ENCODE measurements around the gene NDUFS6.

DNA sequence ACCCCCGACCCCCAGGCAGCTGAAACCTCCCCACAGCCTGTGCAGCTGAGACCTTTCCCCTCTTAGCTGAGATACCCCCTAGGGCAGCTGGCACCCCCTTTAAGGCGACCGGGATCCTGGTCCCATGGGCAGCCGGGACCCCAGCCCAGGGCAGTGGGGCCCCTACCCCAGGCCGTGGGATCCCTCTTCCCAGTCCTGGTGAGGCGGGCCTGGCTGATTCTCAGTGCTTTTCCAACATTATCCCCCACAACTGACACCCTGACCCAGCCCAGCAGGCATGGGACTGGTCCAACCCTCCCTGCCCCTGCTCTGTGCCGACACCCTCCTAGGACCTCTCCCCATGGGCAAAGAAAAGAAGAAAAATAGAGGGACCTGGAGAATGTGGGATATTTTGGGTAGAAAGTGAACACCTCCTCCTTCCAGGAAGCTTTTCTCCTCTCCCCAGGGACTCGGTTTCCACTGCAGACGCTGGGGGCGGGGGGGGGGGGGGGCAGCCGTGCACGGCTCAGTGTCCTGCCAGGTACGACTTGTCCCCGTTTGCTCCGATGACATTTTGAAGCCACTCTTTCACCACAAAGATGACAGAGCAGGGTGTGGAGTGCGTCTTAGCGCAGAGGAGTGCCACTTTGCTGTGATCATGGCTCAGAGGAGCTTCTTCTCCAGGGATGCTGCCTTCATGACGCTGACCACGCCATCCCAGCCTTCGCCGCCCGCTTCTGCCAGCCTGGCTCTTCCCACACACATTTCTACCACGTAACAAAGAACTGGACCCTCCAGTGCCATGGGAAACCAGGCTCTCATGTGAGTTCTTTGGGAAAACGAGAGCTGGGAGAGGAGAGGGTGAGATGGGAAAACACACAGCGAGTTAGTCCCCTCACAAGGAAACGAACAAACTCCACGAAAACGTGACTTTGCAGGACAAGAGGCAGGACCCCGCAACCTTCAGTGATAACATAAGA, 49.1 kb upstream of the NDUFS6 start:
- TF ChIP-seq, protein P1, sequence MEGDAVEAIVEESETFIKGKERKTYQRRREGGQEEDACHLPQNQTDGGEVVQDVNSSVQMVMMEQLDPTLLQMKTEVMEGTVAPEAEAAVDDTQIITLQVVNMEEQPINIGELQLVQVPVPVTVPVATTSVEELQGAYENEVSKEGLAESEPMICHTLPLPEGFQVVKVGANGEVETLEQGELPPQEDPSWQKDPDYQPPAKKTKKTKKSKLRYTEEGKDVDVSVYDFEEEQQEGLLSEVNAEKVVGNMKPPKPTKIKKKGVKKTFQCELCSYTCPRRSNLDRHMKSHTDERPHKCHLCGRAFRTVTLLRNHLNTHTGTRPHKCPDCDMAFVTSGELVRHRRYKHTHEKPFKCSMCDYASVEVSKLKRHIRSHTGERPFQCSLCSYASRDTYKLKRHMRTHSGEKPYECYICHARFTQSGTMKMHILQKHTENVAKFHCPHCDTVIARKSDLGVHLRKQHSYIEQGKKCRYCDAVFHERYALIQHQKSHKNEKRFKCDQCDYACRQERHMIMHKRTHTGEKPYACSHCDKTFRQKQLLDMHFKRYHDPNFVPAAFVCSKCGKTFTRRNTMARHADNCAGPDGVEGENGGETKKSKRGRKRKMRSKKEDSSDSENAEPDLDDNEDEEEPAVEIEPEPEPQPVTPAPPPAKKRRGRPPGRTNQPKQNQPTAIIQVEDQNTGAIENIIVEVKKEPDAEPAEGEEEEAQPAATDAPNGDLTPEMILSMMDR (IDR thresholded peaks at IDR 0.05), result no peak
- TF ChIP-seq EP300 (IDR thresholded peaks at IDR 0.05), result no peak
